Activated CD4-positive, CD25-positive, alpha-beta regulatory T cell (primary cell): ENCODE measurements around the gene OBI1.

Experiments
- DNase-seq, 4 experiments: peaks; one replicate each; lab custom pipeline; 2025; lab: John Stamatoyannopoulos, UW

Gene OBI1

GRCh38 chr13:78658630-78659449, at the start of gene OBI1:
Gene OBI1 (minus strand): TSS chr13:78659155. CDS start chr13:78659120, 35 bp downstream.
- DNase-seq, result peak; percentile 77 to 84 (median 80)

- no peak for DNase-seq
These were observed 42.4 kb upstream of the OBI1 start for GRCh38 chr13:78701383-78701782.

GRCh38 chr13:78700121-78700910, 41.4 kb upstream of the OBI1 start:
- DNase-seq, result no peak

- DNase-seq, result no peak
These were observed 30.1 kb upstream of the OBI1 start for GRCh38 chr13:78689011-78689410.

GRCh38 chr13:78686461-78686860, 27.5 kb upstream of the OBI1 start:
- DNase-seq, result no peak

- DNase-seq, result no peak
These were observed 21.8 kb upstream of the OBI1 start for GRCh38 chr13:78680576-78681350.

GRCh38 chr13:78680115-78680561, 21.2 kb upstream of the OBI1 start:
- DNase-seq, result no peak

- DNase-seq, result no peak
These were observed 20.4 kb upstream of the OBI1 start for GRCh38 chr13:78679329-78679728.

GRCh38 chr13:78675112-78675511, 16.2 kb upstream of the OBI1 start:
- DNase-seq, result no peak

GRCh38 chr13:78674638-78675037, 15.7 kb upstream of the OBI1 start:
- no peak for DNase-seq

- DNase-seq, result no peak
These were observed 3.5 kb upstream of the OBI1 start for GRCh38 chr13:78662467-78662866.

- no peak for DNase-seq
These were observed 1.5 kb upstream of the OBI1 start for GRCh38 chr13:78660495-78660857.

GRCh38 chr13:78659732-78660494, 958 bp upstream of the OBI1 start:
- no peak for DNase-seq

- DNase-seq, result no peak
These were observed 435 bp upstream of the OBI1 start for GRCh38 chr13:78659450-78659730.

GRCh38 chr13:78657699-78658629, 991 bp downstream of the OBI1 start:
- no peak for DNase-seq

- DNase-seq, result no peak
These were observed 3.0 kb downstream of the OBI1 start for GRCh38 chr13:78655906-78656305.

- no peak for DNase-seq
These were observed 3.9 kb downstream of the OBI1 start for GRCh38 chr13:78655007-78655406.

GRCh38 chr13:78652651-78653050, 6.3 kb downstream of the OBI1 start:
- no peak for DNase-seq

GRCh38 chr13:78650717-78651083, 8.3 kb downstream of the OBI1 start:
- DNase-seq, result no peak

GRCh38 chr13:78649997-78650716, 8.8 kb downstream of the OBI1 start:
- no peak for DNase-seq
